NB4 (cell line): ENCODE data around the gene H1-8.

Experiments used
- CTCF ChIP-seq: IDR thresholded peaks from one replicate; pipeline ENCODE4 v1.5.1; 2012; ENCODE audit warnings: low read depth, low read length
- POLR2A ChIP-seq: IDR thresholded peaks from 2 replicates; pipeline ENCODE4 v1.6.1; 2011; ENCODE audit warnings: mild to moderate bottlenecking; ENCODE audit not compliant: insufficient read length; ENCODE audit errors: extremely low read depth

GRCh38 chr3:129577366-129577765 lies 34.4 kb downstream of the H1-8 start:
- no peak for TF ChIP-seq CTCF
- no peak for TF ChIP-seq POLR2A
